Endothelial cell of umbilical vein (primary cell): ENCODE measurements around the gene MARCHF9. TPM values are rescaled to one million over a fixed set of nuclear protein-coding genes. Genes with fewer than 3 reads are reported as not detected.

Experiments used
- BruUV-seq: library from RNA; stranded (reverse); fragments of 400-500 nt; replicated peaks from 2 replicates; lab custom pipeline; 2021; lab: Mats Ljungman, UMichigan
- CTCF ChIA-PET: fragments of 300-600, 350-600 bp; sonication (Branson Sonifier 250); formaldehyde crosslinking; loops from one replicate; lab custom pipeline; 2021; ENCODE audit warnings: antibody characterized with exemption, inconsistent platforms; lab: Charles Lee
- POLR2A ChIA-PET: fragments of 300-600, 350-600 bp; sonication (Branson Sonifier 250); formaldehyde crosslinking; loops from one replicate; lab custom pipeline; 2021; ENCODE audit warnings: antibody characterized with exemption, inconsistent platforms; lab: Charles Lee
- DNase-seq: peaks from one replicate; pipeline ENCODE4 v3.0.0-alpha.2; 2011; ENCODE audit warnings: low read depth, low spot score
- FAIRE-seq: peaks from 2 replicates; lab custom pipeline; 2011; peaks lifted over from hg19 to GRCh38; lab: Jason Lieb, UNC
- H2AFZ ChIP-seq: 2 replicates; pipeline ENCODE4 v1.6.0; 2012; ENCODE audit warnings: low read depth, low read length, control low read depth, inconsistent platforms
- H3K27ac ChIP-seq: 2 replicates; pipeline ENCODE4 v1.5.1; 2011; ENCODE audit warnings: low read depth, mild to moderate bottlenecking, control low read depth, low read length, moderate library complexity; ENCODE audit not compliant: insufficient read depth
- H3K27me3 ChIP-seq, 2 experiments: 2 replicates each; pipeline versions ENCODE4 v1.6.0 to v1.6.1; 2011; ENCODE audit warnings: low read length in 2 of 2, mixed read lengths in 1 of 2; ENCODE audit not compliant: control insufficient read depth in 2 of 2, insufficient read depth in 2 of 2
- H3K36me3 ChIP-seq, 2 experiments: 2 replicates in 1 of 2; 3 replicates in 1 of 2; pipeline ENCODE4 v1.5.1; 2011; ENCODE audit warnings: low read length in 2 of 2, mild to moderate bottlenecking in 1 of 2, moderate library complexity in 1 of 2; ENCODE audit not compliant: control insufficient read depth in 2 of 2, insufficient read depth in 2 of 2; ENCODE audit errors: extremely low read depth in 1 of 2
- H3K4me1 ChIP-seq: 3 replicates; pipeline ENCODE4 v1.5.1; 2011; ENCODE audit warnings: mild to moderate bottlenecking, low read length; ENCODE audit not compliant: control insufficient read depth, insufficient read depth; ENCODE audit errors: extremely low read depth
- H3K4me2 ChIP-seq: 2 replicates; pipeline ENCODE4 v1.6.1; 2011; ENCODE audit warnings: low read length, control low read depth, mixed read lengths; ENCODE audit not compliant: insufficient read depth
- H3K4me3 ChIP-seq, 3 experiments: fragments of 200-600 bp in 1 of 3; sonication (generic), shearing (Covaris generic) in 1 of 3; replicated peaks in 1 of 3; 2 replicates each; pipeline ENCODE4 v1.5.1; 2011 to 2016; ENCODE audit warnings: control low read depth in 3 of 3, low read length in 3 of 3, mild to moderate bottlenecking in 2 of 3, inconsistent platforms in 1 of 3, low read depth in 1 of 3, moderate library complexity in 1 of 3; ENCODE audit not compliant: insufficient read depth in 1 of 3
- H3K79me2 ChIP-seq: 2 replicates; pipeline ENCODE4 v1.6.0; 2012; ENCODE audit warnings: low read length, inconsistent platforms; ENCODE audit not compliant: control insufficient read depth, insufficient read depth
- H3K9ac ChIP-seq: replicated peaks from 2 replicates; pipeline ENCODE3; 2011; ENCODE audit warnings: low read length, control low read depth; ENCODE audit not compliant: insufficient read depth; ENCODE audit errors: extremely low read depth
- H3K9me1 ChIP-seq: replicated peaks from 3 replicates; pipeline ENCODE4 v1.6.0; 2011; ENCODE audit warnings: mild to moderate bottlenecking, low read length; ENCODE audit not compliant: control insufficient read depth, insufficient read depth; ENCODE audit errors: extremely low read depth
- H3K9me3 ChIP-seq: replicated peaks from 2 replicates; pipeline ENCODE4 v1.5.1; 2012; ENCODE audit warnings: low read length, inconsistent platforms; ENCODE audit not compliant: control insufficient read depth, insufficient read depth
- H4K20me1 ChIP-seq: replicated peaks from 2 replicates; pipeline ENCODE3; 2011; ENCODE audit warnings: mild to moderate bottlenecking, low read length; ENCODE audit not compliant: control insufficient read depth, insufficient read depth; ENCODE audit errors: extremely low read depth
- EZH2 ChIP-seq: IDR thresholded peaks from 2 replicates; pipeline ENCODE4 v1.6.1; 2012; ENCODE audit warnings: borderline replicate concordance, low read depth, mild to moderate bottlenecking, moderate library complexity, low read length, inconsistent platforms; ENCODE audit not compliant: severe bottlenecking
- FOS ChIP-seq: IDR thresholded peaks from 2 replicates; pipeline ENCODE4 v1.6.1; 2011; ENCODE audit warnings: mild to moderate bottlenecking, low read length, moderate library complexity, borderline replicate concordance; ENCODE audit not compliant: insufficient read depth
- GATA2 ChIP-seq: IDR thresholded peaks from 2 replicates; pipeline ENCODE4 v1.7.0; 2011; ENCODE audit warnings: low read depth, mild to moderate bottlenecking, moderate library complexity, mixed read lengths, low read length; ENCODE audit not compliant: insufficient read length, insufficient read depth
- POLR2AphosphoS5 ChIP-seq: IDR thresholded peaks from 2 replicates; pipeline ENCODE4 v1.6.1; 2012; ENCODE audit warnings: low read depth, mild to moderate bottlenecking, control low read depth, low read length, moderate library complexity; ENCODE audit not compliant: insufficient read depth
- dilution Hi-C: fragments of 300-500 bp; cut with MboI; formaldehyde crosslinking; loops from one replicate; pipeline ENCODE4 v1.15.0; 2019; ENCODE audit warnings: low sequenced_read_pairs; ENCODE audit not compliant: extremely low pct_ligation_motif_present
- intact Hi-C: fragments of 100-400 bp; cut with micrococcal nuclease; formaldehyde crosslinking; loops from one replicate; pipeline ENCODE4 v1.10.0; 2022
- polyA plus RNA-seq, 4 experiments: library from polyadenylated mRNA; depleted of rRNA in 3 of 4; stranded (reverse) in 3 of 4; unstranded in 1 of 4; fragments of >200 nt; gene quantifications; 2 replicates each; pipeline versions ENCODE4 v1.2.1 to v1.2.3, GENCODE V29; 2011 to 2012; ENCODE audit warnings: missing spikeins in 1 of 4
- total RNA-seq: library from RNA; stranded (reverse); gene quantifications from 2 replicates; pipeline ENCODE4 v1.2.3, GENCODE V29; 2021

Gene MARCHF9
- total and polyA plus RNA-seq, 2 donors (not counting 3 experiments of a cell fraction or from before 2014, with no cell fraction given): 4.6 to 4.8 TPM

DNA sequence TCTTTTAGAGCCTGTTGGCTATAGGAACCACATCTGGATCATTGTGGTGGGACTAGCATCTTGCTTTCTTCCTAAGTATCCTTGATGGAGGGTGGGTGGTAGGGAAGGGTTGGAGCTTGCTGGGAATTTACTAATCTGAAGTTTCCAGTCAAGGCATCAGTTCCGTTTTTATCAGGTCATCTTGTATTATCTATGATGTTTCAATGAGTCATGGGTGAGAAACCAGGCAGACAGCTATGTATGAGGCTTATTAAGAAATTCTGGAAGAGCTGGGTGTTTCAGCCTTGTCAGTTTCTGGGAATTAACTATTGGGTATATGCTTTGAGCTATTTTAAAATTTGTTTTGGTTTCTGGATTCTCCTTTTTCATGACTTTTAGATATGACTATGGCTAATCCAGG, 39.0 kb downstream of the MARCHF9 start:
- Histone ChIP-seq H2AFZ (no peak overlapping the region), H3K79me2 (no peaks in the 10 kb centered on the region), H3K9ac (no peak overlapping the region), H3K4me1 (no peaks in the 10 kb centered on the region), H3K36me3 (peaks cover 13% of the 10 kb centered on the region in 2 experiments), H3K4me3 (no peak overlapping the region), H3K9me1 (no peaks in the 10 kb centered on the region), H3K4me2 (no peak overlapping the region), H3K27me3 (no peaks in the 10 kb centered on the region), H4K20me1 (no peaks in the 10 kb centered on the region), H3K27ac (no peak overlapping the region), H3K9me3 (no peaks in the 10 kb centered on the region)
- ChIA-PET CTCF (interaction anchor here (2.6 to 3.7 kb wide), 2 partner anchors 9 to 11 kb away, joined by 12 to 27 read pairs; partner anchors contain the start of gene TSFM), POLR2A (no interaction called here)
- intact Hi-C loops (no loop called here), dilution Hi-C loops (no loop called here)
- FAIRE-seq (no peak), DNase-seq (peak; percentile 19)
- no TSS peak for BruUV-seq
- TF ChIP-seq GATA2: peak; percentile 77
- TF ChIP-seq FOS: peak; percentile 62
- TF ChIP-seq POLR2AphosphoS5: no peak

- H3K4me1 ChIP-seq: no peaks in the 10 kb centered on the region
- BruUV-seq: no TSS peak
- H3K4me3 ChIP-seq: no peak overlapping the region
- DNase-seq (no peak), FAIRE-seq (no peak)
- no peak overlapping the region for H3K27ac ChIP-seq
- peaks cover 15 to 16% of the 10 kb centered on the region in 2 experiments for H3K36me3 ChIP-seq
- no peaks in the 10 kb centered on the region for H3K79me2 ChIP-seq
- TF ChIP-seq POLR2AphosphoS5: no peak
- no peak for TF ChIP-seq EZH2
- dilution Hi-C loops: no loop called here
- H3K4me2 ChIP-seq: no peak overlapping the region
- intact Hi-C loops: no loop called here
- no peaks in the 10 kb centered on the region for H3K9me1 ChIP-seq
- CTCF ChIA-PET: interaction anchor here (3.7 kb wide), 1 partner anchor 8 kb away, joined by 27 read pairs; no protein-coding TSS in a partner anchor
- H4K20me1 ChIP-seq: no peaks in the 10 kb centered on the region
- no peak overlapping the region for H2AFZ ChIP-seq
- POLR2A ChIA-PET: no interaction called here
- no peak overlapping the region for H3K9ac ChIP-seq
- no peaks in the 10 kb centered on the region for H3K9me3 ChIP-seq
- no peaks in the 10 kb centered on the region for H3K27me3 ChIP-seq
These were observed 40.5 kb downstream of the MARCHF9 start for GRCh38 chr12:57795354-57795753.
